Measurements from ENCODE around the gene SERBP1.

Gene SERBP1

DNA sequence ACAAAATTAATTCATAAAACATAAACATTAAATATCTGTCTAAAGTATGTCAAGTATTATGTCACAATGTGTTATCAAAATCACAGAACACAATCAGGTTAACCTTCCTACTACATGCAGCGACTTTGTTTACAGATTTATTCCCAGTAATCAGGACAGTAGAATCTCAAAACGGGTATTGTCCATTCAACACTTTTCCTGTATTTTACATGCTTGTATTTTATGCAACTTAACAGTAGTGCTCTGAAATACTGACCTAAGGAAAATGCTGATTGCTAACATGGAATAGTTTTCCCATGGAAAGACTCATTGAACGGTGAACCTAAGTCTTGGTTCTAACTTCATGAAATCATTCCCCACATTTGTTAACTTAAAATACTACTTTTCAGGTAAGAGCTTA is 2.3 kb downstream of the SERBP1 start:
- peaks cover 88% of the 10 kb centered on the region for H3K79me2 ChIP-seq (ENCODE audit: control insufficient read depth, low read length)
- peaks cover 70% of the 10 kb centered on the region for H3K36me3 ChIP-seq (ENCODE audit: control insufficient read depth, low read length)
- H3F3A ChIP-seq (ENCODE audit: control insufficient read depth, insufficient read depth), result peaks cover 26% of the 10 kb centered on the region

DNA sequence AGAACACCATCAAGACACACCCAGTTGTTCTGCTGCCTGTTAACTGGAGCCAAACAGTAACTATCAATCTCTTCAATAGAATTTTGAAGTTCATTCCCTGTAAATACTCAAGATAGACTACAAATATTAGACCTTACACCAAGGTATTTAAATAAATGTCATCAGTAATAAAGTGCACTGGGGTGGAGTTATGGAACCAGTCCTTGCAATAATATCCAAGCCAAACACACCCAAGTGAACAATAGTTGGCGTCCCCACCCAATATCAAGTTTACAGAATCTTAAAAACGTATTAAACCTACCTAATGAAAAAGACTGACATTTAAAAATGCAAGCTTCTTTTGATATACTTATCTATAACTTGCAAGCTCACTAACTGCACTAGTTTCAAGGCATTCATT is 2.7 kb downstream of the SERBP1 start:
- Histone ChIP-seq H4K20me1 (ENCODE audit: control insufficient read depth, insufficient read depth, low read depth, low read length) (peaks cover 50% of the 10 kb centered on the region), H3K27me3 (ENCODE audit: control insufficient read depth, low read length) (no peaks in the 10 kb centered on the region), H3K9me2 (replicated peaks; ENCODE audit: control insufficient read depth, low read length) (no peaks in the 10 kb centered on the region), H3K36me3 (ENCODE audit: control insufficient read depth, low read length) (peaks cover 75% of the 10 kb centered on the region), H3K4me3 (ENCODE audit: low read length) (peak overlapping the region; percentile 98), H3K9me3 (ENCODE audit: control insufficient read depth, insufficient read depth, low read length) (no peaks in the 10 kb centered on the region), H3K27ac (ENCODE audit: low read depth, low read length) (no peak overlapping the region), H3K4me2 (ENCODE audit: low read length) (peak overlapping the region; percentile 84), H3K4me1 (ENCODE audit: control insufficient read depth, low read length) (peaks cover 36% of the 10 kb centered on the region), H3K79me2 (ENCODE audit: control insufficient read depth, low read length) (peaks cover 93% of the 10 kb centered on the region), H3F3A (ENCODE audit: control insufficient read depth, insufficient read depth) (peaks cover 26% of the 10 kb centered on the region)
- TF ChIP-seq, protein P1, sequence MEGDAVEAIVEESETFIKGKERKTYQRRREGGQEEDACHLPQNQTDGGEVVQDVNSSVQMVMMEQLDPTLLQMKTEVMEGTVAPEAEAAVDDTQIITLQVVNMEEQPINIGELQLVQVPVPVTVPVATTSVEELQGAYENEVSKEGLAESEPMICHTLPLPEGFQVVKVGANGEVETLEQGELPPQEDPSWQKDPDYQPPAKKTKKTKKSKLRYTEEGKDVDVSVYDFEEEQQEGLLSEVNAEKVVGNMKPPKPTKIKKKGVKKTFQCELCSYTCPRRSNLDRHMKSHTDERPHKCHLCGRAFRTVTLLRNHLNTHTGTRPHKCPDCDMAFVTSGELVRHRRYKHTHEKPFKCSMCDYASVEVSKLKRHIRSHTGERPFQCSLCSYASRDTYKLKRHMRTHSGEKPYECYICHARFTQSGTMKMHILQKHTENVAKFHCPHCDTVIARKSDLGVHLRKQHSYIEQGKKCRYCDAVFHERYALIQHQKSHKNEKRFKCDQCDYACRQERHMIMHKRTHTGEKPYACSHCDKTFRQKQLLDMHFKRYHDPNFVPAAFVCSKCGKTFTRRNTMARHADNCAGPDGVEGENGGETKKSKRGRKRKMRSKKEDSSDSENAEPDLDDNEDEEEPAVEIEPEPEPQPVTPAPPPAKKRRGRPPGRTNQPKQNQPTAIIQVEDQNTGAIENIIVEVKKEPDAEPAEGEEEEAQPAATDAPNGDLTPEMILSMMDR (IDR thresholded peaks at IDR 0.05; ENCODE audit: low read depth, low read length, poor library complexity, severe bottlenecking), result no peak
- no peak for TF ChIP-seq EZH2phosphoT487 (IDR thresholded peaks at IDR 0.05; ENCODE audit: borderline replicate concordance, low read length)

More for the DNA sequence above, 2.3 kb downstream of the SERBP1 start:
- peaks cover 41% of the 10 kb centered on the region for H3K4me1 ChIP-seq (ENCODE audit: control insufficient read depth, low read length)
- no peaks in the 10 kb centered on the region for H3K9me2 ChIP-seq (replicated peaks; ENCODE audit: control insufficient read depth, low read length)
- TF ChIP-seq, protein P1 (IDR thresholded peaks at IDR 0.05; ENCODE audit: low read depth, low read length, poor library complexity, severe bottlenecking), result no peak
- TF ChIP-seq EZH2phosphoT487 (IDR thresholded peaks at IDR 0.05; ENCODE audit: borderline replicate concordance, low read length), result no peak
- H3K4me2 ChIP-seq (ENCODE audit: low read length), result peak overlapping the region; percentile 84
- peak overlapping the region; percentile 98 for H3K4me3 ChIP-seq (ENCODE audit: low read length)
- H4K20me1 ChIP-seq (ENCODE audit: control insufficient read depth, insufficient read depth, low read depth, low read length), result peaks cover 48% of the 10 kb centered on the region
- no peaks in the 10 kb centered on the region for H3K27me3 ChIP-seq (ENCODE audit: control insufficient read depth, low read length)
- H3K9me3 ChIP-seq (ENCODE audit: control insufficient read depth, insufficient read depth, low read length), result no peaks in the 10 kb centered on the region
- H3K27ac ChIP-seq (ENCODE audit: low read depth, low read length), result no peak overlapping the region

DNA sequence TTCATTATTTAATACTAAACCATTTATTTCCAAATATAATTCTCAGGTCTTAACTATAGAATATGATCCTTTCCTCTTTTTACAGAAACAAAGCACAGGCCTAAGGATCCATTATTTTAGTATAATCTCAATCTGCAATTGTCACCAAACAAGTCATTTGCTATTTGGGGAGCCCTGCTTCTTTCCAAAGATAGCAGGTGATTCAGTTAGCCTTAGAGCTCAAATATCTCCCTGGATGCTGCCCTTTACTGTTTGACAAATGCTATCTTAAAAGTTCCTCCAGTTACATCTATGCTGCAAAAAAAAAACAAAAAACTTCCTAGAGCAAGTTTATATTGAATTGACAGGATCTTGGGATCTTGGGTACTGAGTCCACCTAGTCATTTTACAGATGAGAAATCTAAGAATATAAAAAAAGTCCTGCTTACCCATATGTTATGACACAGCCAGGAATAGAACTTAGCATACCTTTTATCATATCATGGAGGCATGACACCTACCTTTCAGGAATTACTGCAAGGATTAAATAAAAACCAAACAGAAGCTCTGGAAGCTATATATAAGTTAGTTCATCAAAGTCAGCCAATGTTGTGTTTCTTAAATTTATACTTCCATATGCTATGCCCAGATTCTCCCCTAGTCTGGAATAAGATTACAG is 9.2 kb downstream of the SERBP1 start:
- Histone ChIP-seq H3K36me3 (ENCODE audit: control insufficient read depth, low read length) (peaks cover 100% of the 10 kb centered on the region), H3K27me3 (ENCODE audit: control insufficient read depth, low read length) (no peaks in the 10 kb centered on the region), H3K79me2 (ENCODE audit: control insufficient read depth, low read length) (peaks cover 99% of the 10 kb centered on the region), H3K4me1 (ENCODE audit: control insufficient read depth, low read length) (peaks cover 4% of the 10 kb centered on the region; the same call in 1 of the 2 replicates), H3K9me3 (ENCODE audit: control insufficient read depth, insufficient read depth, low read length) (no peaks in the 10 kb centered on the region), H3F3A (ENCODE audit: control insufficient read depth, insufficient read depth) (peaks cover 25% of the 10 kb centered on the region), H4K20me1 (ENCODE audit: control insufficient read depth, insufficient read depth, low read depth, low read length) (peaks cover 48% of the 10 kb centered on the region), H3K4me2 (ENCODE audit: low read length) (no peak overlapping the region), H3K27ac (ENCODE audit: low read depth, low read length) (no peak overlapping the region), H3K9me2 (replicated peaks; ENCODE audit: control insufficient read depth, low read length) (no peaks in the 10 kb centered on the region), H3K4me3 (ENCODE audit: low read length) (no peak overlapping the region)
- TF ChIP-seq, protein P1 (IDR thresholded peaks at IDR 0.05; ENCODE audit: low read depth, low read length, poor library complexity, severe bottlenecking), result no peak
- no peak for TF ChIP-seq EZH2phosphoT487 (IDR thresholded peaks at IDR 0.05; ENCODE audit: borderline replicate concordance, low read length)
